AG10803 (cell line): ENCODE data around the gene MAPKBP1.

ENCODE experiments used
- DNase-seq: peaks from one replicate; pipeline ENCODE4 v3.0.0; 2010; ENCODE audit warnings: low read depth
- H3K4me3 ChIP-seq: 2 replicates; pipeline ENCODE4 v1.5.1; 2011; ENCODE audit warnings: mild to moderate bottlenecking, low read length, control low read depth
- TF ChIP-seq, protein P1 (sequence below): conservative IDR thresholded peaks from 2 replicates; pipeline ENCODE4 v1.5.1; 2011; ENCODE audit warnings: mild to moderate bottlenecking, low read length, control low read depth, inconsistent platforms

The MAPKBP1 gene

DNA sequence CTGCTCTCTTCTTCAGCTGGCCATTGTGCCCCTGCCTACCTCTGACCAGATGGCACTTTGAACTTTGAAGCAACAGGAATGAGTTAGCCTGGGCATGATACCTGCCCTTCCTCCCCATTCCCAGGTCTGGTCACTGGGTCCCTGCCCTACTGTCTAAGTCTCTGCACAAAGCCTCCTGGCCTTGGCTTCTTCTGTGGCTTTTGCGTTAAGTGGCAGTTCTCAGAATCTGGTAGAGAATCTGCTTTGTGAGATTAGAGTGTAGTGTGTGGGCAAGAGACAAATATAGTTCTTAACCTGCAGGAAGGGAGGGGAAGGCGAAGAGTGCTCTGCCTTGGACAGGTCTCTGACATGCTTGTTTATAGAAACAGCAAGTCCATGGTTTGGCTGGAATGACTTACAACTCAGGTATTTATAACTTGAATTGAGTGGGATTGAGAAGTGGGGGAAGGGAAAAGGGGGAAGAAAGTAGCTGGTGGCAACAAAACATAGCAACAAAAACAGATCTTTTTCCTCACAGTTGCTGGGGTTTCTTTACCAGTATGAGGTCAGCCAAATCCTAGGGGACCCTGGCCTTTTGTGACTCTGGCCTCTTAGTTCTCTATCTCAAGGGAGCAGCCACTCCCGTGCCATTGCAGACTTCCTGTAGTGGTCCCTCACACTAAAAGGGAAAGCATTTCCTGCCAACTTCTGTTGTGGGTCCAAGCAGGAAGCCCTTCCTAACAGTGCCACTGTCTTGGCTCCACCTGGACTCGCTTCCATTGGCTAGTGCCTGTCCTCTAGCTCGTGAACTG lies 16.7 kb downstream of the MAPKBP1 start:
- H3K4me3 ChIP-seq: no peak overlapping the region
- TF ChIP-seq, protein P1, sequence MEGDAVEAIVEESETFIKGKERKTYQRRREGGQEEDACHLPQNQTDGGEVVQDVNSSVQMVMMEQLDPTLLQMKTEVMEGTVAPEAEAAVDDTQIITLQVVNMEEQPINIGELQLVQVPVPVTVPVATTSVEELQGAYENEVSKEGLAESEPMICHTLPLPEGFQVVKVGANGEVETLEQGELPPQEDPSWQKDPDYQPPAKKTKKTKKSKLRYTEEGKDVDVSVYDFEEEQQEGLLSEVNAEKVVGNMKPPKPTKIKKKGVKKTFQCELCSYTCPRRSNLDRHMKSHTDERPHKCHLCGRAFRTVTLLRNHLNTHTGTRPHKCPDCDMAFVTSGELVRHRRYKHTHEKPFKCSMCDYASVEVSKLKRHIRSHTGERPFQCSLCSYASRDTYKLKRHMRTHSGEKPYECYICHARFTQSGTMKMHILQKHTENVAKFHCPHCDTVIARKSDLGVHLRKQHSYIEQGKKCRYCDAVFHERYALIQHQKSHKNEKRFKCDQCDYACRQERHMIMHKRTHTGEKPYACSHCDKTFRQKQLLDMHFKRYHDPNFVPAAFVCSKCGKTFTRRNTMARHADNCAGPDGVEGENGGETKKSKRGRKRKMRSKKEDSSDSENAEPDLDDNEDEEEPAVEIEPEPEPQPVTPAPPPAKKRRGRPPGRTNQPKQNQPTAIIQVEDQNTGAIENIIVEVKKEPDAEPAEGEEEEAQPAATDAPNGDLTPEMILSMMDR: no peak
- peak; percentile 76 for DNase-seq

DNA sequence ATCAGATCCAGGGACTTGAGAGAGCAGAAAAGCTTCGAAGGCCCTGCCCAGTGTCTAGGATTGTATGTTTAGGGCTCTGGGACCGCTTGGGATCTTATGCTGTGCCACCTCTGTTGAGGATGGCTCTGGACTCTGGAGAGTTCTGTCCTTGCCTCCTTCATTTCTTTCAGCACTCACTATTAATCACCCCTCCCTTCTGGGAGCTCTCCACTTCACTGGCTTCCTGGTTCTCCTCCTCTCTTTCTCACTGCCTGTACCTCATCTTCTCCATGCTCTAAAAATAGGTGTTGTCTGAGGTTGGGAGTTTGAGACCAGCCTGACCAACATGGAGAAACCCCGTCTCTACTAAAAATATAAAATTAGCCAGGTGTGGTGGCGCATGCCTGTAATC lies 17.3 kb downstream of the MAPKBP1 start:
- TF ChIP-seq, protein P1: no peak
- DNase-seq: no peak
- H3K4me3 ChIP-seq: no peak overlapping the region

DNA sequence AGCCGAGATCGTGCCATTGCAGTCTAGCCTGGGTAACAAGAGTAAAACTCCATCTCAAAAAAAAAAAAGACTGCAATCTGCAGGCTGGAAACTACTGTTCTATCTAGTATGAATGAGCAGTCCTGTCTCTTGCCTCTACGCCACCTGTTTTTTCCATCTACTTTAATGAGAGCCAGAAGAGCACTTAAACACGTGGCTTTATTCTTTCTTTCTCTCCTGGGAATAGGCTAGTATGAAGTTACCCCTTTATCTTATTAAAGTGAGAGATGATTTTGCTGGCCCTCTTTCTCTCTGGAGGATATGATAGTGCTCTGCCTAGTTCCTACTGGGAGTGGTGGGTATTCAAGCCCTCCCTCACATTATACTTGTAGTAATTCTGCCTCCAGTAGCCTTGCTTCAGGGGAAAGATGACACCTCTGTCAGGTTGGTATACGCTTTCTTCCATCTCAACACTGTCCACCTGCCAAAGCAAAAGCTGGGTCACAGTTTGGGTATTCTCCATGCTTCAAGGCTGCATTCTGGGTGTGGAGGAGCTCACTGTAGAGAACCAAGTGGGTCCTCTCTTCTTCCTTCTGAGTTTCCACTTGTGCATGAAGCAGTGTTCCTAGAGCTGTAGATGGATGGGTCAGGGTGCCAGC lies 17.8 kb downstream of the MAPKBP1 start:
- TF ChIP-seq, protein P1: no peak
- DNase-seq: no peak
- H3K4me3 ChIP-seq: no peak overlapping the region

DNA sequence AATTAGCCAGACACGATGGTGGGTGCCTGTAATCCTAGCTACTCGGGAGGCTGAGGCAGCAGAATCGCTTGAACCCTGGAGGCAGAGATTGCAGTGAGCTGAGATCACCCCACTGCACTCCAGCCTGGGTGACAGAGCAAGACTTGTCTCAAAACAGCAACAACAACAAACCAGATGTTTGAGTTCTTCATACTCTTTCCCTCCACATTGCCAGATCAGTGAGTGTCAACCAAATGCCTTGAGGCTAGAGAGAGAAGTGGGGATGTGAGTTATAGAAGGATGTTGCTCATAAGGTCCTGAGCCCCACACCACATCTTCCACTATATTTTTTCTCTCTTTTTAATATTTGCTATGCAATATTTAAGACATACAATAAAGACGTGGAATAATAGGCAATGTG lies 19.8 kb downstream of the MAPKBP1 start:
- H3K4me3 ChIP-seq: no peak overlapping the region
- DNase-seq: peak; percentile 73
- TF ChIP-seq, protein P1: no peak

DNA sequence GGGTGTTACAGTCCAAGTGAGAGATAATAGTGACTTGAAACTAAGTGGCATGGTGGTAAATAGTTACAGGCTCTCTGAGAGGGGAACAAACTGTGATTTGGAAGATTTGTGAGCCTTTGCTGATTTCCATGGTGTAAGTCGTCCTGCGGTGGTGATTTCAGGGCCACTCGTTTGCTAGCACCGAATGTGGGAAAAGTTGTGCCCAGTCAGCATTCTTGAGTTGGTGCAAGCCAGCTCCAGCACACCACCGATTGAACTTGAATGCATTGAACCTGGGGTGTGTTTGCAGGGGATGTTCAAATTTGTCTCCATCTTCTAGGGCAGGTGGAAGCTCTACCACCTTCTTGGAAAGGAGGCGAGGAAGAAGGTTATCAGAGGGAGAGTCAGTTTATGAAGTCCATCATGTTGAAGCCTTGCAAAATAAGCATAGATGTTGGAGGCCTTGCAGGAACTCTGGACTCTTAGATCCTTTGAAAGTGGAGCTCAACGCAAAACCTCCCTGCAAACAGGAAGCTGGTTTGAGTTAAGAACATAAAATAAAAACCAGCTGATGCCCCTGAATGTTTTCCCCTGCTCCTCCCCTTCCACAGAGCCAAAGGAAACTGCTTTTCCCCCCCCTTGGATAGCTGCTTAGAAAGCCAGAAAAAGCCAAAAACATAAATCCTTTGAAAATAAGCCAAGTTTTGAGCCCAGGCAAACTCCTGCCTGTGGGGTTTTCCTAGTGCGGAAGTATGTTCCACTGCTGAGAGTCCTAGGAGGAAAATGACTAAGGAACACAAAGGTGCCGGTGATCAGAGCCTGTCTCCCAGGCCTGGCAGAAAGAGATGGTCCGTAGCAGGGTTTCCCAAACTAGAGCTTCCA lies 21.9 kb downstream of the MAPKBP1 start:
- no peak overlapping the region for H3K4me3 ChIP-seq
- DNase-seq: peak; percentile 89
- TF ChIP-seq, protein P1: no peak

DNA sequence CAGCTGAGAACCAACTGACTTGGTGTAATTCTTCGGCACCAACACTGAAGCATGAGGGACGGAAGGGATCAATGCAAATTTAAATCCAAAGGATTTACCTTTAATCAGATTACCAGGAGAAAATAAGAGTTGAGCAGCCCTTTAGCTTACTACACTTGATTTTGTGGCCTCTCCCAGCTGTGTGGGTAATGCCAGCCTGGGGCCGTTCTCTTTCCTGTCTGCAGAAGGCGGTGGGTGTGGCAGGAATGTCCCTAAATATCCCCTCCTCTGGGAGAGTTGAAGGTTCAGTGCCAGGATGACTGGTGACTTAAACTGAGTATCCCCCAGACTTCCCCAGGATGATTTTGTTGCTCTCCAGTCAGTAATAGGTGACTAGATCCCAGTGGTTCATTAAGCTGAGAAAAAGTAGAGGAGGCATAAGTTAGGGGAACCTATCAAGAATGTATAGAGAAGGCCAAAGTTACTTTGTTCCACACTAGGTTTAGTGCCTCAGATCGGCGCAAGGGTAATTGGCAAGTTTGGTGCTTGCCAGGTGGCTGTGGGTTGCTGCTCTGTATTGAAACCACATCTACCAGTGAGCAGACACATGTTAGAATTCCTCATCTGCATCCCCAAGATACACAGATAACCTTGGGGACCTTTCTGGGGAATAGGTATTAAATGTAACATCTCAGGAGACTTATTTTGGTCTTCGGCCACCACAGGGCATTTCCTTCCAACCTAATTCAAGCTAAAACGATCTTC lies 23.1 kb downstream of the MAPKBP1 start:
- no peak for DNase-seq
- no peak overlapping the region for H3K4me3 ChIP-seq
- TF ChIP-seq, protein P1: no peak
